CD1c-positive myeloid dendritic cell (primary cell): ENCODE measurements around the gene HMGXB3.

Experiments used
- DNase-seq: peaks from one replicate; pipeline ENCODE4 v3.0.0-alpha.2; 2016; ENCODE audit errors: extremely low spot score

The HMGXB3 gene, protein sequence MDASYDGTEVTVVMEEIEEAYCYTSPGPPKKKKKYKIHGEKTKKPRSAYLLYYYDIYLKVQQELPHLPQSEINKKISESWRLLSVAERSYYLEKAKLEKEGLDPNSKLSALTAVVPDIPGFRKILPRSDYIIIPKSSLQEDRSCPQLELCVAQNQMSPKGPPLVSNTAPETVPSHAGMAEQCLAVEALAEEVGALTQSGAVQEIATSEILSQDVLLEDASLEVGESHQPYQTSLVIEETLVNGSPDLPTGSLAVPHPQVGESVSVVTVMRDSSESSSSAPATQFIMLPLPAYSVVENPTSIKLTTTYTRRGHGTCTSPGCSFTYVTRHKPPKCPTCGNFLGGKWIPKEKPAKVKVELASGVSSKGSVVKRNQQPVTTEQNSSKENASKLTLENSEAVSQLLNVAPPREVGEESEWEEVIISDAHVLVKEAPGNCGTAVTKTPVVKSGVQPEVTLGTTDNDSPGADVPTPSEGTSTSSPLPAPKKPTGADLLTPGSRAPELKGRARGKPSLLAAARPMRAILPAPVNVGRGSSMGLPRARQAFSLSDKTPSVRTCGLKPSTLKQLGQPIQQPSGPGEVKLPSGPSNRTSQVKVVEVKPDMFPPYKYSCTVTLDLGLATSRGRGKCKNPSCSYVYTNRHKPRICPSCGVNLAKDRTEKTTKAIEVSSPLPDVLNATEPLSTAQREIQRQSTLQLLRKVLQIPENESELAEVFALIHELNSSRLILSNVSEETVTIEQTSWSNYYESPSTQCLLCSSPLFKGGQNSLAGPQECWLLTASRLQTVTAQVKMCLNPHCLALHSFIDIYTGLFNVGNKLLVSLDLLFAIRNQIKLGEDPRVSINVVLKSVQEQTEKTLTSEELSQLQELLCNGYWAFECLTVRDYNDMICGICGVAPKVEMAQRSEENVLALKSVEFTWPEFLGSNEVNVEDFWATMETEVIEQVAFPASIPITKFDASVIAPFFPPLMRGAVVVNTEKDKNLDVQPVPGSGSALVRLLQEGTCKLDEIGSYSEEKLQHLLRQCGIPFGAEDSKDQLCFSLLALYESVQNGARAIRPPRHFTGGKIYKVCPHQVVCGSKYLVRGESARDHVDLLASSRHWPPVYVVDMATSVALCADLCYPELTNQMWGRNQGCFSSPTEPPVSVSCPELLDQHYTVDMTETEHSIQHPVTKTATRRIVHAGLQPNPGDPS (N-terminal part only)

GRCh38 chr5:150000256-150000989 is at the start of gene HMGXB3, which contains the start of gene TIGD6:
Gene HMGXB3 (plus strand): TSS chr5:150000739. CDS start chr5:150004853, 4,114 bp downstream.
Gene TIGD6 (minus strand): TSS chr5:150000654. CDS start chr5:149996348, 4,306 bp downstream.
- DNase-seq, result peak; percentile 93

GRCh38 chr5:149951138-149951749 is 49.3 kb upstream of the HMGXB3 start:
- no peak for DNase-seq

DNA sequence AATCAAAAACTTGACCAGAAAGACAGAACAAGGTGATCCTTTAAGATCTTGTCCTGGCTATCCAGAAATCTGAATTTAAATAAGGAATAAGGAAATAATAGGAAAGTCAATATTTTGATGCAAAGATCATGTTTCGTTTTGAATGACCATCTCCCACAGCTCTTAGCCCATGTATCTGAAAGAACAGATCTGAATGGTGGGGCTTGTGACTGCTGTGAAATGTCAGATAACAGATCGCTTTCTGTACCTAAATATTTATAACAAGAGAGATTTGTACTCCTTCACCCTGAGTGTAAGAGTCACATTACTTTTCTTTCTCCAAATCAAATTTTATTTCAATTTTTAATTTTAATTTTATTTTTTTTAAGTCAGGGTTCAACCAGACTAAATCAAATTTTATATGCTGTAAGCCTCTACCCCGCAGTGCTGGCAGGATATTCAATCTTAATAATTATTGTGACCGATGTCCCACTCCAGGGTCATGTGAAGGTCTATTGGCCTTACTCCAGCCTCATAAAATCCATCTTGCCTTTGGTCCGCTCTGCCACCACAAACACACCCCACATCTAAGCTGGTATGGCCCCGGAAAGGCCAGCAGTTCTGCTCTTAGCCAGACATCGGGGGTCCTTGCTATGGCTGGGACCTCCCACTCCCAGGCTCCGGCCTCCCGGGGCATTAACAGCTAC is 47.0 kb upstream of the HMGXB3 start:
- DNase-seq, result no peak

DNA sequence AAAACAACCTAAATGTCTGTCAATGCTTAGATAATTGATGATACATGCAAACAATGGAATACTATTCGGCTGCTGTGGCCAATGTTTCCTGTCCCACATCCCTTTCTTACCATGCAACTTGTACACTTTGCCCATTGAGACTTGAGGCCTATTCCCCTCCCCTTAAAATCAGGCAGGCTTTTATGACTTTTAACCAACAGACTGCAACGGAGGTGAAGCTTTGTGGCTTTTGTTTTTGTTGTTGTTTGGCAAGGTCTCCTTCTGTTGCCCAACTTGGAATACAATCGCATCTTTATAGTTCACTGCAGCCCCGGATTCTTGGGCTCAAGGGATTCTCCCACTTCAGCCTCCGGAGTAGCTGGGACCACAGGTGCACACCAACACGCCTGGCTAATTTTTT is 45.7 kb upstream of the HMGXB3 start:
- no peak for DNase-seq

- DNase-seq, result no peak
Measured at GRCh38 chr5:149956685-149957084, 43.9 kb upstream of the HMGXB3 start.

DNA sequence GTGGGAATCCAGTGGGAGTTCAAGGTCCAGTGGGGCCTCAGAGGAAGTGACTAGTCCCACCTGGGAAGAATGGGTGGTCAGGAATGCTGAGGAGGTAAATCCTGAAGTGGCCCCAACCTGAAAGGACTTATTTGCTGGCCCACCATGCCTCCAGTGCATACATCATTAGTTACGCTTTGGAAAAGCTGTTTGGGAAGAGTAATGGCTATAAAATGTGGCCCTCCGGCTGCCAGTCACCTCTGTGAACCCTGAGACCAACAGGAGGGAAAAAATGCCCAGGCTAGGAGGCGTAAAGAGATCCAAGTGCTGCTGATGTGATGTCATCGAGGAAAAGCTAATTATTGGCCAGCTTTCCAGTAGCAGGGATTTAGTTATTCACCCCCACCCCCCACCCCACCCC is 42.7 kb upstream of the HMGXB3 start:
- no peak for DNase-seq

- peak; percentile 64 for DNase-seq
Measured at GRCh38 chr5:149959406-149960236, 40.9 kb upstream of the HMGXB3 start.

DNA sequence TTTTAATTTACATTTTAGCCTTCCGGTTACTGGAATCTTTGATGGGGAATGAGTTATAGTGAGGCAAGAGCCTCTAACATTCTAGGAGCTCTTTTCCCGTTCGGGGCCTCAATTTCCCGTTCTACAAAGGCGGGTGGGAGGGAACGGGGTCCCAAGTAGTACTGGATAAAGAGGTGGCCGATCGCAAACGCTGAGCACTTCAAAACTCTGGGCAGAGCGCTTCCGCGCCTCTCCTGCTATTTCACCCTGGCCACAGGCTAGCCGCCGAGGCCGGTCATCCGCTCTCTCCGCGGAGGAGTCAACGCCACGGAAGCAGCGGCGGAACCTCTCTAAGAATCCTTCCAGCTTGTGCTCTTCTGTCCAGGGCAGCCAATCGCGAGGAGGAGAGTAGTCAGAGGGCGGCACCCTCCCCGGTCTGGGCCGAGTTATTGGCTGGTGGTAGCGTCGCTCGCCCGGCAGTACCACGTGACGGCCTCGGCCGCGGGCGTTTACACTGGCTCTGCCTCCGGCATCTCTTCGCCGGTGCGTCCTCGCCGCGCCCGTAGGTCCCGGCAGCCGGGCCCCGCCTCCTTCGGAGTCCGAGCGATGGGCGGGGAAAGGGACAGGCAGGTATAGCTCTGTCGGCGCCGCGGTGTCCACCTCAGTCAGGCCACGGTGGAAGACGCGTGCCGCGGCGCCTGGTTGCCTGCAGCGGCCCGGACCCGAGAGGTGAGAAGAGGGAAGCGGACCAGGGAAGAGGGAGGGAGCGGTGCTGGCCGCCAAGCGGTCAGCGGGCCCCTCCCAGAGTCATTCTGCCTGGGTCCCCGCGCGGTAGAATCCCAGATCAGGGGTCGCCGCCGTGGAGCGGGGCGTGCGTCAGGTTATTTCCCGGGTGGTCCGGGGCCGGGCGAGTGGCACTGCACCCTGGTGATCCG is 40.0 kb upstream of the HMGXB3 start, which contains the start of gene SLC26A2:
Gene SLC26A2 (plus strand): TSS at position 487 of the 914 bp plus-strand sequence. CDS start 16,895 bp downstream, outside the sequence.
- peak; percentile 98 for DNase-seq

GRCh38 chr5:149961186-149961685 is 39.3 kb upstream of the HMGXB3 start:
- no peak for DNase-seq

DNA sequence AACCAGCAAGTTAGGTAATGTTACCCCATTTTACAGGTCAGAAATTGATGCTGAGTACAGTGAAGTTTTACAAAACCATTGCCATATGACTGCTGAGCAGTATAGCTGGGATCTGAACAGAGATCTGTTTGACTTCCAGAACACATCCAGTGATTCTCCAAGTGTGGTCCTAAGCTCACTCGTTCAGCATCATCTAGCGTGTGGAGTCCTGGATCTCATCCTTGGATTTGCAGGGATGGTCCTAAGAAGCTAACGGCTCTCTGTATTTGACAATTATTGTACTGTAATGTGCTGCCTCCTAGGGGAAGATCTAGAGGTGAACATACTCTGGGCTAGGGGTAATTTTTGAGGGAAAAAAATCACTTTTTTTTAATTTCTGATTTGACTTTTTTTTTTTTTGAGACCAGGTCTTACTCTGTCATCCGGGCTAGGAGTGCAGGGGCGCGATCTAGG is 38.6 kb upstream of the HMGXB3 start:
- DNase-seq, result no peak

DNA sequence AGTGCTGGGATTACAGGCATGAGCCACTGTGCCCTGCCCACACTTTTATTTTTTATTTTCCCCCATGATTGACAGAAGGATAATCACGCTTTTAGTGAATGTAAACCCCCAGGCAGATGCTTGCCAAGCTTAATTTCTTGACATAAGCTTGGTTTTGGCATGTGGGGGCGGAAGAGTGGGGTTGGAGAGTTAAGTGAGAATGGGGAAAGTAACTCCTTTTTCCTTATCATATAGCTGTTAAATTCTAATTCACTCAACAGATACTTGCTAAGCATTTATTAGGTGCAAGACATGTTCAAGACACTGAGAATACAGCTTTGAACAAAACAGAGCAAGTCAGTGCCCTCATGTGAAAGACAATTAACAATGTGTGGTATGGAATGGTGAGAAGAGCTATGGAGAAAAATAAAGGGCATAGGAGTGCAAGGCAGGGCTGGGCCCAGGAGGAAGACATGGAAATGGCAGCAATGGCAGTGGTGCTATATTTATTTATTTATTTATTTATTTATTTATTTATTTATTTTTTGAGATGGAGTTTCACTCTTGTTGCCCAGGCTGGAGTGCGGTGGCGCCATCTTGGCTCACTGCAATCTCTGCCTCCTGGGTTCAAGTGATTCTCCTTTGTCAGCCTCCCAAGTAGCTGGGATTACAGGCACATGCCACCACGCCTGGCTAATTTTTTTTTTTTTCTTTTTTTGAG is 37.8 kb upstream of the HMGXB3 start:
- DNase-seq, result no peak

GRCh38 chr5:149963729-149964128 is 36.8 kb upstream of the HMGXB3 start:
- no peak for DNase-seq

GRCh38 chr5:149966946-149967345 is 33.6 kb upstream of the HMGXB3 start:
- no peak for DNase-seq

- no peak for DNase-seq
Measured at GRCh38 chr5:149969181-149969930, 31.2 kb upstream of the HMGXB3 start.

DNA sequence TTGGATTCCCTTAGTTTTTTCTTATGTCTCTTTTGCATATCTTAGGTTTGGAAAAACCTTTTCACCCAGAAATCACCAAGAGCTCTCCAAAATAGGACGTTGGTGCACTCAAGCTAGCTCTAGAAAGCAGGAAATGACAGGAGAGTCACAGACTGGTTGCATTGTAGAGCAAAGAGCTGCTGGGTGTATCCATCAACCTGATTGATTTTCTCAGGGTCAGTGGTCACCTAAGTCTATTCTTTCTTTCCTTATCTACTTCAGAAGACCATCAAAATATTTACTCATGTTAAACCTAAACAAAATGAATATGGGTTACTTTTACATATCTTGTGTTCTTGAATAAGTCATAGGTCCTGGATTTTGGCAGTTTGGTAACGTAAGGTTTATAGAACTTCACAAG is 25.1 kb upstream of the HMGXB3 start:
- no peak for DNase-seq

DNA sequence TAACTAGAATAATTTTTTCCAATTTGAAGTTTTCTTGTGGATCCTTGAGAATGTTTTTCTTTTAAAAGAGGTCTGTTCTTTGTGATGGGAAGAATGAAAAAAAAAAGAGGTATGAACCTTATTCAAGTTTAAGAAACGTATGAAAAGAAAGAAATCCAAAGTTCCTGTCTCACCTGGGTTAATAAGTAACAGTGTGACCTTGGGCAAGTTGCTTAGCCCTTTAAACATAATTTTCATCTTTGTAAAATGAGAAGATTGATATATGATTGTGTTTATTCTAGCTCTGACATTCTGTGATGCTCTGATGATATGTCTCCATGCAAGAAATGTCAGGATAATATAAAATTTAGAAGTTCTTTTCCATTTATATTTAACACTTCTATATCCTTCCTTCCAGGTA is 20.6 kb upstream of the HMGXB3 start:
- DNase-seq, result no peak
